Stimulated activated CD8-positive, alpha-beta memory T cell treated with anti-CD3 and anti-CD28 coated beads, Interleukin-4, amount 100 ng/mL, for 48 hours (primary cell): ENCODE data around the gene ROR1.

ENCODE experiments used
- DNase-seq: peaks from one replicate; pipeline ENCODE4 v3.0.0-alpha.2; 2020

ROR1 gene

DNA sequence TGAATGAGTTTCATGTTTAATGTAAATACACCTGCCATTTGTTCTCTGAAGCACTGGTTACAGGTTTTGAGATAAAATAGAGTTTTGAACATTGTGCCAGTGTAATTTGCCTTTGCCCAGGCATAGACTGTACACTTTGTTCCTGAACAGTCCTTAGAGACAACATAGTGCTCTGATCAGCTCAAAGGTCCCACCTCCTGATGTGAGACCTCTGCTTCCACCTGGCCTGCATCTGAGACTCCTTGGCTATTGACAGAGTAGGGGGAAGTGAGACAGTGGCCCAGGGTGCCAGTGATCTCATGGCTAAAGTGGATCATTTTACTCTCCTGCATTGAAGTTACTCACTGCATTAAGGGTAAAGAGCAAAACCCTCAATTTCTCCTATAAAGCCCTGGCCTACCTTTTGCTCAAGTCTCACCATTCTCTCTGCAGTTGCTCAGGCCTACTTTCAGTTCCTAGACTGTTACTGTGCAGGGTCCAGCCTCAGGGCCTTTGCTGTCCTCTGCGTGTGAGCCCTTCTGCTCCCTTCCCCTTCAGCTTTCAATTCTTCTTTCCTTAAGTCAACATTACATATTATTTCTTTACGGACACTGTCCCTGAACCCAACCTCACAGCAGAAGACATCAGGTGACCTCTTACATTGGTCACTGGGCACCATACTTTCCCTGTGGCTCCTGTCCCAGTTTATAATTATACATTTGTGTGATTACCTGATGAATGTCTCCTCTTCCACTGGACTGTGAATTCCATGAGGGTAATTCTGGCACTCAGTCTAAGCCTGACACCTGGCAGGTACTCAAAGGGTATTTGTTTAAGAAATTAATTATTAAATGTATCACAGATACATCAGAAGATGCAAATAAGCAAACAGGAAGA lies 142.9 kb downstream of the ROR1 start:
- no peak for DNase-seq

DNA sequence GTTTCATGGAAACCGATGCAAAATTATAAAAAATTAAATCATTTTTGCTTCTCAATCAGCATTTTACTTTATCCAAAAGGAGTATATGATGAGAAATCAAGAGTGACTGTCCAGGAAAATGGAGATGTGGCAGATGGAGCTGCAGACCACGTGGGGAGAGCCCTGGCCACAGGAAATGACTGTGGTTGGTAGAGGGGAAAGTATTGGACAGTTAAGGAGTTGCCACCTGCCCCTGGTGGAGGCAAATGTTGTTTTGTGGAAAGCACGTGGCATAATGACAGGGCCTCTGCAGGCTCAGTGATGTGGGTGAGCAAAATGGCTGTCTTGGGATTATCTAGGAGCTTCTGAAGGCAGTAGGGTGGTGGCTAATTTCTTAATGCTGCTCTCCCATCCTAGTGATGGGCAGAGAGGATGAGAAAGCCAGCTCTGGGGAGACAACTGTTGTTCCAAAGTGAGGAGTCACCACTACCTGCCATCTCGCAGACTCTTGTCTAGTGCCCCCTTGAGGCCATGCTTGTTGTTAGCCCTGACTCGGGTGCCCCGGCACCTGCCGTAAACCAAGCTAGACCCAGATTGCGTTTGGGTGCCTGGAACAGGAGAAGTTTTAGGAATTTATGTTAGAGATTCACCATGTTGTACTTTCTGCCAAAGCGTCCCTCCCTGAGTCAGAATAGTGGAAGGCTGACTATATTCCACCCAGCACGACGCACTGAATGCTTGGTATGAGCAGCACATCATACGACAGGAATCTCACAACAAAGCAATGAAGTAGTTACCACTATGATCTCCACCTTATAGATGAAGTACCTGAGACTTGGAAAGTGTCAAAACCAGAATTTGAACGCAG lies 144.0 kb downstream of the ROR1 start:
- DNase-seq: peak; percentile 43

- no peak for DNase-seq
Observed at GRCh38 chr1:63918418-63918945, 144.7 kb downstream of the ROR1 start.

GRCh38 chr1:63920154-63921117 lies 146.6 kb downstream of the ROR1 start:
- no peak for DNase-seq

DNA sequence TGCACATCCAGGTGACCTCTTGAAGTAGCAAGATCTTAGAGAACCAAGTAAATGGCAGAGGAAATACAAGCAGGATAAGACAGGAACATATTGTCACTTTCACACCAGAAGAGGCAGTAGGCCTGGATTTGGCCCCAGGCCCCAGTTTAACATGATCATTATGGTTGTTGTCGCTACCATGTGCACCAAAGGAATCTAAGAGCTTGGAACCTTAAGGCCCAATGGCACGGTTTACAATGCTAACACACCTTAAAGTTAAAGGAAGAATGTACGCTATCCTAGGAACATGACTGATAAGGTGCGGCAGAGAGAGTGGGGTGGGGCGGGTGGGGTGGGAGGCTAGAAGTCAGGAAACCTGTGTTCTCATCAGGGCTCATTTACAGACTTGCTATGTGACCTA lies 147.5 kb downstream of the ROR1 start:
- no peak for DNase-seq

- DNase-seq: no peak
Observed at GRCh38 chr1:63921802-63922201, 148.0 kb downstream of the ROR1 start.

GRCh38 chr1:63922848-63923247 lies 149.0 kb downstream of the ROR1 start:
- no peak for DNase-seq

DNA sequence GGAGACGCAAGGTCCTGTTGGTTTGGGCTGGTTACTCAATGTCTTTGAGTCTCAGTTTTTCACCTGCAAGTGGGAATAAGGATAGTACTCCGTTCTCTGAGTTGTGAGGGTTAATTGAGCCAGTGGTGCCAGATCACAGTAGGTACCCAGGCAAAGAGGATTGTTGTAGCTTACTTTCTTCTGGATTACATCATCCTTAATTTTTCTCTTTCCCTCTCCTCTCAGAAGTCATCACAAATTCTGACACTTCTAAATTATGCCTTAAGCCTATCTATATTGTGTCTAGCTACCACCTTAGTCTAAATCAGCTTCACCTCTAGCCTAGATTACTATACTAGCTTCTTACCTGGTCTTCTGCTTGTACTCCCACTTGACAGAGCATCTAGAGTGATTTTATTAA lies 149.5 kb downstream of the ROR1 start:
- no peak for DNase-seq

GRCh38 chr1:63924600-63924999 lies 150.8 kb downstream of the ROR1 start:
- DNase-seq: no peak

GRCh38 chr1:63928186-63929105 lies 154.6 kb downstream of the ROR1 start:
- no peak for DNase-seq

DNA sequence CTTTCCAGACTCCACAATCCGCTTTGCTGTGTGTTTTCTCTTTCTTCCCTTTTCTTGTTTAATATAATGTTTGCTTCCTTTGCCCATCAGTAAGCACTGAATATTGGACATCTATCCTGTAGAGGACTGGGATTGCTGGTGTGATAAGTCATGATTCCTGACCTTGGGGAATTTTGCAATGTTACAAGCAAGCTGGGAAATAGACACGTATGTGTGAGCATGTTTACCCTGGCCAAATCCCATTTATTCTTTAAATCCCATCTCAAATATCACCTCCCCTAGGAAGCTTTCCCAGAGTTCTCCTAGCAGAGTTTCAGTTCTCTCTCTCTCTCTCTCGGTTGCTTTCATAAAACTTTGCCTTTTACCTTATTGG lies 155.3 kb downstream of the ROR1 start:
- no peak for DNase-seq

- no peak for DNase-seq
Observed at GRCh38 chr1:63931468-63931867, 157.7 kb downstream of the ROR1 start.

GRCh38 chr1:63934697-63935096 lies 160.9 kb downstream of the ROR1 start:
- DNase-seq: no peak

- no peak for DNase-seq
Observed at GRCh38 chr1:63935143-63935542, 161.3 kb downstream of the ROR1 start.

DNA sequence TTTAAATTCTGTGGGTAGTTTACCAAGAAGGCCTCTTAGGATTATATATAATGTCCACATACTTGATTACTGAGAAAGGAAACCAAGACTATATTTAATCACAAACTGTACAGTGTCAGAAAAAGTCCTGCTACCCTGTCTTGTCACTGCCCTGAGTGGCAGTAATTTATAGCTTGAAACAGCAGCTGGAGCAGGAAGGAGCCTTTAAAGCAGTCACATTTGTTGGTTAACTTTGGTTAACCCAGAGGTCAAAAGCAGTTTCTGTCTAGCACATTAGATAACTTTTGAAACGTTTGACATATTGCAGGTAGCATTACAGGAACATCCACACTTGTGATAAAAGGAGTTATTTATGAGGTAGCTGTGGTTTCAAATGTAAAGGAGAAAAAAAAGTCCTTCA lies 161.7 kb downstream of the ROR1 start:
- no peak for DNase-seq

DNA sequence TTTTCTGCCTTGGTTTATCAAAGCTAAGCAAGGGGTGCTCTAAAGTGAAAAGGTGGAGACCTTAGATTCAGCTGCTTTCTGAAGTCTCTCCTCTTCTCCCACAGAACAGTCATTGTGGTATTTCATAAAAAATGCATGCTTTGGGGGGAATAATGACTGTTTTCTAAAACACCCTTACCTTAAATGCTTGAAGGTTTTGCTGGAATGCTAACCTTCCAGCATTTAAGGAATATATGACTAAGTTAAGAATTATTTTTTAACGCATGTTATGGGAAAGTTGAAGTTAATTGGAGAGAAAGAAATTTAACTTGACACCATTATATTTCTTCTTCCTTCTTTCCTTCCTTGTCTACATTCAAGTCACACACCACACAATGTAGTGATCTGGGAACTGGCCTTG lies 162.5 kb downstream of the ROR1 start:
- DNase-seq: no peak

- DNase-seq: no peak
Observed at GRCh38 chr1:63936801-63937200, 163.0 kb downstream of the ROR1 start.

- no peak for DNase-seq
Observed at GRCh38 chr1:63937461-63938022, 163.7 kb downstream of the ROR1 start.

GRCh38 chr1:63940440-63940839 lies 166.6 kb downstream of the ROR1 start:
- no peak for DNase-seq

DNA sequence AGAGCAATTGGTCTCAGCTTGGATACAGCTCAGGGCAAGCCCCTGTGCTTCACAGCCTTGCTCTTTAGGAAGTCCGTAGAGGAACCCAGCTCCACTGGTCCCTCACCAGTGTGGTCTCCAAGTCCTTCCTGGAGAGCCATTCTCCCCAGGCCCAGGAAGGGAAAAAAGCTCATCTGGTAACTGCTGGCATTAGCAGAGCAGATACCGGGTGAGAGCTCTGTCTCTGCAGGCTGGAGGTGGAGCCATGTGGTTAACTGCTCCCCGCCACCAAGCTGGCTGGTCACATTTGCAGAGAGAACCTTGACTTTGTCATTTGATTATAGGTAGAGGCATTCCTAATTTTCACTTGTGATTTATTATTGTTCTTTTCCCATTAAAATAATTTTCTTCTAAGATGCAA lies 169.6 kb downstream of the ROR1 start:
- DNase-seq: no peak

DNA sequence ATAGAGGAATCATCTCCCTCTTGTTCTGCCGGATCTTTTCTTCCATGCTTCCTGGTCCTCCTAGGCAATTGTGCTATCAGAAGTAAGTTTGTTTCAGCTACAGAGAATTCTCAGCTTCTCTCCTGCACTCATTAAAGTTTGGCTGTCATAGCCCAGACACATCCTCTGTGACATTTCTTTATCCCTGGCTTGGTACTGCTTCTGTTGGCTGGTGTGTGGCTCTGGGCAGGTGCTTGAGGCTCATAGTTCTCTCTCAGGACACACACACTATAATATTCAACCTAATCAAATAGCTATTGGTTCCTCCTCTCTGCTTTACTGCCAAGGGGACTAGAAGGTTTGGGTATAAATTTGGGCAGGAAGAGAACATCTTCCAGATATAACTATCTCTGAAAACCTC lies 172.1 kb downstream of the ROR1 start:
- no peak for DNase-seq
